HG03175 (cell line): ENCODE data around the gene KCTD3.

Experiments used
- ATAC-seq: cut with Tn5 transposase; IDR thresholded peaks from one replicate; pipeline ENCODE4 v1.9.1; 2021; ENCODE audit warnings: mild to moderate bottlenecking, moderate library complexity; ENCODE audit not compliant: unreplicated experiment

KCTD3 gene

DNA sequence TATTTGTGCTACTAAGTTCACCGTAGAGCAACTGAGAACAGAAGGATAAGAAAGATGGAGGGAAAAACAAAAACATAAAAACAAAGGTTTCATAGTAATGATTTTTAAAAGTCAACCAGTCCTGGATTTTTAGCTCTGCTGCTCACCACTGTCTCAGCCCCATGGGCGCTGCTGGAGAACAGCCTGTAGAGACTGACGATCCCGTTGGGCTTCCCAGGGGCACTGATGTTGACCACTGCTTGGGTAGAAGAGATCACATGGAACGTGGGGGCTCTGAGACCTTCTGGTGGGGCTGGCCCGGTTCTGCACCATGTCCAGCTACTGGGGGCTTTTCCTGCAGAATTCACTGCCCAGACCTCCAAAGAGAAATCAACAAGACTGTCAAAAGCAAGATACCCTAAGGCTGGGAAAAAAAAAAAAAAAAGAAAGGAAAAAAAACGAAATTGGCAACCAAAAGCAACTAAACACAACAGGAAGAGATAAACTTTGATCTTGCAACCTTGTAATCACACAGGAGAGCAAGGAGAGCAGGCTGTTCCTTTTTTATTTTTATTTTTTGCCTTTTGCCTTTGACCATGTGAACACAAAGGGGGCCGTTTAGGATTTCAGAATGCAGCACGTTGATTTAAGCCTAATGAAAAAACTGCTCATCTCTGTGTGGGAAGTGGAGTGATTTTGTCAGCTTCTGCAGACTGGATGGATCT is 83.5 kb downstream of the KCTD3 start:
- ATAC-seq, result no peak

DNA sequence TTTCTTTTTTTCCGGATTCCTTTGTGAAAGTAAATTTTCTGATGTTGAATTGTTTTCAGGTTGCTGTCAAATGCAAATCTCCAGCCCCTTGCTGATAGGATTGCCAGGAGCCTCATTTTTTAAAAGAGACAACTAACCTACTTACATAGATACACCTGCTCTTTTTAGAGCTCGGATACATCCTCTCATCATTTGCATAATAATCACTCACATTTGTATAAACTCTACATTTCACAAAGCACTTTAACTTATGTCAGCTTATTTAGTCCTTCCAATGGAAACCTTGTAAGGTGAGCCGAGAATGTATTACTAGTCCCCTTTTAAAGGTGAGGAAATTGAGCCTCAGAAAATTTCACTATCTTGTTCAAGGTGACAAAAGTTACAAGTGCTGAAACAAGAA is 84.8 kb downstream of the KCTD3 start:
- no peak for ATAC-seq

DNA sequence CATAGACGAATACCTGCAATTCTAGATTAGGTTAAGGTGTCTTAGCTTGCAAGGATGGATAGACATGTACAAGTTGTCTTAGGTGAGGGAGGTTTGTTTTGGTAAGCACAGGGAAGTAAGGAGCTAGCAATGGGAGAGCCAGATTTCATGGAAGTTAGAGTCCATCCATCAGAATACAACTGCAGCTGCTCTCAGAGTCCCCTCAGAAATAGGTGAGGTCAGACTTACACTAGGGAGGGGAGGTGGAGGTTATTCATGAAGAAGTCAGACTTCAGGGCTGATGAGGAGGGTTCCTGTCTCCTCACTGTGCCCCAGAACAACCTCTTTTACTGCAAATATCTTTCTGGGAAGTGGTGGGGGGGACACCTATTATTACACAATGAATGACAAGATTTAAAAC is 85.3 kb downstream of the KCTD3 start:
- no peak for ATAC-seq

DNA sequence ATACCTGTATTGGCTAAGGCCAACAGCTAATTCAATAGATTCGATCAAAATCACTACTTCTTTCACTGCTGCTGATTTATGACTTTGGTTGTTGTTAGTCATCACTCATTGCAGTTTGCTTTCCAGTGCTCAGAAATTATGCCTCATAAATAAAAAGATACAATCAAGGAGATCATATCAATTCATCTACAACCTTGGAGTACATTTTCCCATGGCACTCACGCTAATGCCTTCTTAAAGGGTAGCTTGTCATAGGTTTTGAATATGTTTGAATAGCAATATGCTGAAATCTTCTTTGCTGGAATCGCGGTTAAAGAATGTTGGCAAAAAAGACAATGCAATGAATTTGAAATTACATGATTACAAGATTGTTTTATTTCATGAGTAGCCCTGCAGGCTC is 89.9 kb downstream of the KCTD3 start:
- ATAC-seq, result no peak

DNA sequence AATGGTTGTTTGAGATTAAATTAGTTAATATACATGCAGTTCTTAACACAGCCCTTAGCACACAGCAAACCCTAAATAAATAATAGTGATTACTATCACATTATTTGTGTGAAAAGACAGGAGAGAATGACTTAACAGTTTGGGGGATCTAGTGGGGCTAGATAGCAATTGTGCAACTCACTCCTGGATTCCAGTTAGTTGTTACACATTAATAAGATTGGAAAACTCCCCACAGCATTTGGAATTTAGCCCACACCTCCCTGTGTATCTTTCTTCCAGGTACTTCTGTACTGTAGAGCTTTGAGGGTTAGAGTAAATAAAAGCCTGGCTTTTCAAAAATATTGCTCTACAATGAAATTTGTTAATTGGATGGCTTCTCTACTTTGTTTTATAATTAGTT is 93.2 kb downstream of the KCTD3 start:
- no peak for ATAC-seq

DNA sequence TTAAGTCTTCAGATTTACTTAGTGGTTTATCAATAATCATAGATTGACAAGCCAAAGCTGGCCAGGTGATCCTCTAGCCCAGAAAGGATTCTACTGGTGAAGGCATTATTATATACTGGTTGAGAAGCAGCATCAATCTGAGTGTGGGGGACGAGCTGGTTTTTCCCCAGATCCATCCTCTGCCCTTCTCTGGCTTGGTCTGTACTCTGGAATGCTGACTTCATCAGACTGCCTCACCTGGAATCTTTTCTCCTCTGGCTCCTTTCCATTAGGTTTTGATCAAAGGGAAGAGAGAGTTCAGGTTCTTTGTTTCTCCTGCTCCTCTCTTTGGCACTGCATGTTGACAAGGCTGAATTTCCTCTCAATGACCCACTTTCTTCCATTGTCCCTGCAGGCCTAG is 93.9 kb downstream of the KCTD3 start:
- ATAC-seq, result no peak

DNA sequence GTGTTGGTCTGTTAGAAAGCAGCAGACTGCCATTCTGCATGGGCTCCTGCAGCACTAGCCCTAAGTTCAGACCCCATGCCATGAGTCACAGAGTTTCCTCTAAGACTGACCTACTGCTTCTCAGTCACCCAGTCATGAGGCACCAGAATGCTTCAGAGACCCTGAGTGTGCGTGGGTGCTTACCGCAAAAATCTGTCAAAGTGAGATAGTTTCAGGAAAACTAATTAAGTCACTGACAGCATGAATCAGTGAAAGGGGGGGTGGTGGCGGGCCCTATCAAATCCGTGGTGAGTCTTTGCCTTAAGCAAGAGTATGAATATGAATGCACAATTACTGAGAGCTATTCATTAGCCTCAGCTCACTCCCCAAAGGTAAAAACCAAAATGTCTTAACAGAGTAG is 98.1 kb downstream of the KCTD3 start:
- no peak for ATAC-seq

DNA sequence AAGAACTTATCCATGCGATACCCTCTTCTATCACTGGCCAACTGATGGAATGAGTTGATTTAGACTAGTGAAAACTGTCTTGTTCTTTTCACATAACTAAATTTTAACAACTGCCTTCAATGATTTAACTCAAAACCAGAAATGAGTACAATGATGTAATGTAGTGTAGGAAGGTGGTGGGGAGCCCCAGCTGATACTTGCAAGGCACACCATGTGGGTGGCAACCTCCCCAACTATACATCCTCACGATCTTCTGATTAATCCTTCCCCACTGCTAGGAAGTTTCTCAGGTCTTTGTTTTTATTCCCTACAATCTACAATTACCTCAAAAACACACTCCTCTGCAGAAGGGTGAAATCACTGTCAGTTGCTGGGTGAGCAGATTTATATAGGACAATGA is 100.7 kb downstream of the KCTD3 start:
- no peak for ATAC-seq

DNA sequence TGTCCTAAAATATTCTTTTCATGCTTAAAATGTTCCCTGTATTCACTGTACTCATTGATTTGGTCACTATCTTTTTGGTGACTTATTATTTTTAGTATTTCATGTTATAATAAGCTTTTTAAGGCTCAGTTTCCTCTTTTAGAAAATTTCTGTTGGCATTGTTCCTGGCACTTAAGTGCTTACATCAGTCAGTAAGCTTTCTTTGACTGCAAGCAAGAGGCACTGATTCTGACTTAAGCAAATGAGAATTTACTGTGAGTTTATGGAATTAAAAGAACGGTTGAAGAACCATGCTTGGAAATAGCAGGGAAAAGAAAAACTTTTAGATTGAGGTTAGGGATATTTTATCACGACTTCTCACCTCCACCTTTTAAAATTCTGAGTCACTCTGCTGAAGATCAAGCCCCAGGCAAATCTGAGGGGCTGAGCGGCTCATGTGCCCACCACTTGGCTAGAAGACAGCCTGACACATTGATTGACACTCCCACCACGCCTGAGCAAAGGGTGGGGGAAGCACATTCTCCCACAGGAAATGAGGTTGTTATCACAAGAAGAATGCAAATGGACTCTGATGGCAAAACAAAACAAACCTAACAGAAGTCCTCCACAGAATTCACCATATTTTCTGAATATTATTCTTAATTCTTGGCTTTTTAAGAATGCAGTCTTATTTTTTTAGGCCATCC is 102.8 kb downstream of the KCTD3 start:
- no peak for ATAC-seq
